Measurements from ENCODE around the gene GABBR1.

The GABBR1 gene

DNA sequence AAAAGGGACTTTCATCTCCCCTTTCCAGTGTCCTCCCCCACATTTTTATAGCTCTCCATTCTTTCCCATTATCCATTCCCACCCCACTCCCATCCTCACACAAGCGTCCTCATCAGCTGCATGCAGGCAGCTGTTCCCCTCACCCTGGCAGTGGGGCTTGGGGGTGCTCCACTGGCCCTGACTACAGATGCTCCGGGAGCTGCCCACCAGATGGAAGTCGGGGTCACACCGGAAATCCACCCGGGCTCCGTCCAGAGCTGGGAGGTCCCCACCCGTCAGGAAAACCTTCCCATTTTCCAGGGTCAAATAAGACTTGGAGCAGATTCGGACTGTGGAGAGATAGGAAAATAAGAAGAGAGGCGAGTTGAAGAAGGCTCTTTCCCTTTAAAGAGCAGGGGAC lies 2.7 kb downstream of the GABBR1 start:
- in situ Hi-C loops (cut with HindIII; ENCODE audit: low sequenced_read_pairs): no loop called here
- TF ChIP-seq, protein P1, sequence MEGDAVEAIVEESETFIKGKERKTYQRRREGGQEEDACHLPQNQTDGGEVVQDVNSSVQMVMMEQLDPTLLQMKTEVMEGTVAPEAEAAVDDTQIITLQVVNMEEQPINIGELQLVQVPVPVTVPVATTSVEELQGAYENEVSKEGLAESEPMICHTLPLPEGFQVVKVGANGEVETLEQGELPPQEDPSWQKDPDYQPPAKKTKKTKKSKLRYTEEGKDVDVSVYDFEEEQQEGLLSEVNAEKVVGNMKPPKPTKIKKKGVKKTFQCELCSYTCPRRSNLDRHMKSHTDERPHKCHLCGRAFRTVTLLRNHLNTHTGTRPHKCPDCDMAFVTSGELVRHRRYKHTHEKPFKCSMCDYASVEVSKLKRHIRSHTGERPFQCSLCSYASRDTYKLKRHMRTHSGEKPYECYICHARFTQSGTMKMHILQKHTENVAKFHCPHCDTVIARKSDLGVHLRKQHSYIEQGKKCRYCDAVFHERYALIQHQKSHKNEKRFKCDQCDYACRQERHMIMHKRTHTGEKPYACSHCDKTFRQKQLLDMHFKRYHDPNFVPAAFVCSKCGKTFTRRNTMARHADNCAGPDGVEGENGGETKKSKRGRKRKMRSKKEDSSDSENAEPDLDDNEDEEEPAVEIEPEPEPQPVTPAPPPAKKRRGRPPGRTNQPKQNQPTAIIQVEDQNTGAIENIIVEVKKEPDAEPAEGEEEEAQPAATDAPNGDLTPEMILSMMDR (IDR thresholded peaks at IDR 0.05; ENCODE audit: low read depth, low read length): no peak
- DNase-seq (ENCODE audit: low read depth, low spot score): no peak
- H3K4me3 ChIP-seq (ENCODE audit: low read depth, low read length): no peak overlapping the region

DNA sequence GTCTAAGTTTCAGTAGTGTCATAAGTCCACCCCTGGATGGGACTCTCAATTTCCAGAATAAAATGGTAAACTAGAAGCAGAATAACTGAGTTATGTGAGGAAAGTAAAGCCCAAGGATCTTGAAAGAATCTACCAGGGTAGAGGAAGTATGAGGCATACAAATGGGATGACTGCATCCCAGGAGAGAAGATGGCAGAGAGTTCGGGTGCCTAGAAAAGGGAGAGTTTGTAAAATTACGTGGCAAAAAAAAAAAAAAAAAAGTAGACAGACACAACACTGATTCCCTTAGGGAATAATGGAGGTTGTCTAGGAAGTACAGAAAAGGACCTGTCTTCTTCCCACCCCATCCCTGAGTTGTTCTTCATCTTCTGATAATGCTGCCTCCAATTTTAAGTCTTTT lies 3.4 kb downstream of the GABBR1 start:
- in situ Hi-C loops (cut with HindIII; ENCODE audit: low sequenced_read_pairs): no loop called here
- no peak for DNase-seq (ENCODE audit: low read depth, low spot score)
- TF ChIP-seq, protein P1 (IDR thresholded peaks at IDR 0.05; ENCODE audit: low read depth, low read length): no peak
- no peak overlapping the region for H3K4me3 ChIP-seq (ENCODE audit: low read depth, low read length)

GRCh38 chr6:29628419-29629281 lies 4.3 kb downstream of the GABBR1 start:
- TF ChIP-seq, protein P1 (IDR thresholded peaks at IDR 0.05; ENCODE audit: low read depth, low read length): peak; percentile 83
- peak overlapping the region; percentile 74 for H3K4me3 ChIP-seq (ENCODE audit: low read depth, low read length)
- DNase-seq (ENCODE audit: low read depth, low spot score): peak; percentile 76
- in situ Hi-C loops (cut with HindIII; ENCODE audit: low sequenced_read_pairs): no loop called here

DNA sequence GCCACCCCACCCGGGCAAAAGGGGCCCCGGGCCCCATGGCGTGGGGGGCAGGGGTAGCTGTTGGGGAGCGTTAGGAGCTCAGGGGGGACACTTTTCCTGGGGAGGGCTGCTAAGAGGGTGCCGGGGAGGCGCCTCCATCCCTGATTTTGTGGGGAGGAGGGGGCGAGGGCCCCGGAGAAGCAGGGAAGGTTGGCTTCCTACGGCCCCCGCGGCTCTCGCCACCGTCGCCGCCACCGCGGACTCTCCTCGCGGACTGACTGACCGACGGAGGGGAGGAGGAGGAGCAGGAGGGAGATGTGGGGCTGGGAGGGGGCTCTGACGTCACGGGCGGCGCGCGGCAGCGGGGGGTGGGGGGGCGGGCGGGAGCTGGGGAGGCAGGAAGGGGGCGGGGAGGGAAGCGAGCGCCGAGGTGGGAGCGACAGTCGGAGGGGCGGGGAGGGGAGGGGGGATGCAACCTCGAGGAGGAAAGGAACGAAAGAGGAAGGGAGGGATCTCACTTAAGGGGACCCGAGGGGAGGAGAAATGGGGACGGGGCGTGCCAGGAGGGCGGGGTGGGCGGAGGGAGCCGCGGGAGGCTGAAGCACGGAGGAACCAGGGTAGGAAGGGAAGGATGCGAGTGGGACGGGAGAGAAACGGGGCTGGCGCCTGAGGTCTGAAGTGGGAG lies 5.1 kb downstream of the GABBR1 start:
- TF ChIP-seq, protein P1 (IDR thresholded peaks at IDR 0.05; ENCODE audit: low read depth, low read length): no peak
- DNase-seq (ENCODE audit: low read depth, low spot score): peak; percentile 91
- in situ Hi-C loops (cut with HindIII; ENCODE audit: low sequenced_read_pairs): no loop called here
- H3K4me3 ChIP-seq (ENCODE audit: low read depth, low read length): peak overlapping the region; percentile 74

GRCh38 chr6:29626948-29627754 lies 5.8 kb downstream of the GABBR1 start:
- no peak for DNase-seq (ENCODE audit: low read depth, low spot score)
- in situ Hi-C loops (cut with HindIII; ENCODE audit: low sequenced_read_pairs): no loop called here
- peak overlapping the region; percentile 74 for H3K4me3 ChIP-seq (ENCODE audit: low read depth, low read length)
- TF ChIP-seq, protein P1 (IDR thresholded peaks at IDR 0.05; ENCODE audit: low read depth, low read length): no peak

DNA sequence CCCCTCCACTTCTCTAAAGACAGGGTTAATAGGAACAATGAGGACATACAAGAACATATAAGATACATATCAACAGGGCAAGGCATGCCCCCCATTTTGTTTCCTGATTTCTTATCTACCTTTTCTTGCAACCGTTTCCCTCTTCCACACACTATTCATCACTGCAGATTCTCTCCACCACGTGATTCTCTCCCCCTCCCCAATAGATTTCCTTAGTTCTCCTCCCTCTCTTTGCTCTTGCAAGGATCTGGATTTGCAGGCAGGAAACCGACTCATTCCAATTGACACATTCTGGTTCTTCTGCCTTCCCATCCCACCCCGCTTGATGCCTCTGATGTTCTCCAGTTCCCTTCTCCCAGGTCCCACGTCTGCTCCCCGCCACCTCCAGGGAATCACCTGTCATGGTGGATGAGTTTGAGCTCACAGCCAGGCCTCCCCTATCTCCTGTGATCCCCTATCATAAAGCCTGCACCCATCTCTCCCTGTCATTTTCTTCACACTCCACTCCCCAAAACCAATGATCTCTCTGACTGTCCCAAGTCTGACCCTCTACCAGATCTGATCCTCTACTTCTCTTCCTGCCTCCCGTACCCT lies 7.5 kb downstream of the GABBR1 start:
- H3K4me3 ChIP-seq (ENCODE audit: low read depth, low read length): no peak overlapping the region
- in situ Hi-C loops (cut with HindIII; ENCODE audit: low sequenced_read_pairs): no loop called here
- DNase-seq (ENCODE audit: low read depth, low spot score): no peak
- TF ChIP-seq, protein P1 (IDR thresholded peaks at IDR 0.05; ENCODE audit: low read depth, low read length): no peak

Measured in astrocyte of the spinal cord (primary cell).